H9 (cell line): ENCODE data around the gene USP13. TPM values are rescaled to one million over a fixed set of nuclear protein-coding genes. Genes with fewer than 3 reads are reported as not detected.

Experiments used
- DNase-seq: peaks from one replicate; pipeline ENCODE4 v3.0.0-alpha.2; 2017
- H2AFZ ChIP-seq: one replicate; pipeline ENCODE4 v1.6.1; 2013; ENCODE audit warnings: mild to moderate bottlenecking, low read length, control low read depth, moderate library complexity
- H2AK5ac ChIP-seq: 2 replicates; pipeline ENCODE4 v1.6.1; 2013; ENCODE audit warnings: low read length, control low read depth, mixed read lengths; ENCODE audit not compliant: insufficient read length
- H2BK120ac ChIP-seq: one replicate; pipeline ENCODE4 v1.6.1; 2013; ENCODE audit warnings: low read depth, mild to moderate bottlenecking, low read length, control low read depth, inconsistent platforms; ENCODE audit not compliant: poor library complexity, severe bottlenecking
- H2BK12ac ChIP-seq: 2 replicates; pipeline ENCODE4 v1.6.1; 2013; ENCODE audit warnings: low read length, control low read depth, mixed read lengths, low read depth; ENCODE audit not compliant: insufficient read length
- H2BK15ac ChIP-seq: 2 replicates; pipeline ENCODE4 v1.6.1; 2013; ENCODE audit warnings: low read depth, low read length, control low read depth
- H2BK20ac ChIP-seq: one replicate; pipeline ENCODE4 v1.6.1; 2013; ENCODE audit warnings: low read depth, mild to moderate bottlenecking, low read length, control low read depth, inconsistent platforms; ENCODE audit not compliant: poor library complexity, severe bottlenecking
- H2BK5ac ChIP-seq: 2 replicates; pipeline ENCODE4 v1.6.1; 2013; ENCODE audit warnings: low read length, control low read depth, mixed read lengths; ENCODE audit not compliant: insufficient read length
- H3K14ac ChIP-seq: 2 replicates; pipeline ENCODE4 v1.6.1; 2013; ENCODE audit warnings: low read length, control low read depth; ENCODE audit not compliant: insufficient read depth
- H3K18ac ChIP-seq: 2 replicates; pipeline ENCODE4 v1.6.1; 2013; ENCODE audit warnings: low read depth, mild to moderate bottlenecking, mixed read lengths, low read length, control low read depth; ENCODE audit not compliant: insufficient read length
- H3K23ac ChIP-seq: 2 replicates; pipeline ENCODE4 v1.6.1; 2013; ENCODE audit warnings: low read length, control low read depth, mixed read lengths, low read depth; ENCODE audit not compliant: insufficient read length
- H3K23me2 ChIP-seq: 2 replicates; pipeline ENCODE4 v1.6.1; 2013; ENCODE audit warnings: low read depth, mild to moderate bottlenecking, mixed read lengths, low read length, control low read depth; ENCODE audit not compliant: insufficient read length, poor library complexity, severe bottlenecking
- H3K27ac ChIP-seq: 2 replicates; pipeline ENCODE4 v1.5.1; 2013; ENCODE audit warnings: low read length, control low read depth, mixed read lengths, low read depth; ENCODE audit not compliant: insufficient read length
- H3K27me3 ChIP-seq: 2 replicates; pipeline ENCODE4 v1.6.1; 2013; ENCODE audit warnings: low read length, control low read depth, inconsistent platforms; ENCODE audit not compliant: insufficient read depth
- H3K4ac ChIP-seq: 2 replicates; pipeline ENCODE4 v1.6.1; 2013; ENCODE audit warnings: low read depth, mild to moderate bottlenecking, control low read depth, inconsistent platforms, low read length, moderate library complexity
- H3K4me1 ChIP-seq: 2 replicates; pipeline ENCODE4 v1.6.1; 2013; ENCODE audit warnings: low read length, control low read depth, inconsistent platforms; ENCODE audit not compliant: insufficient read depth
- H3K4me2 ChIP-seq: 2 replicates; pipeline ENCODE4 v1.6.1; 2013; ENCODE audit warnings: low read length, control low read depth, mixed read lengths; ENCODE audit not compliant: insufficient read length, insufficient read depth
- H3K56ac ChIP-seq: 2 replicates; pipeline ENCODE4 v1.6.1; 2013; ENCODE audit warnings: low read depth, mild to moderate bottlenecking, mixed read lengths, low read length, control low read depth; ENCODE audit not compliant: insufficient read length
- H3K79me1 ChIP-seq: 2 replicates; pipeline ENCODE4 v1.6.1; 2013; ENCODE audit warnings: low read depth, mild to moderate bottlenecking, moderate library complexity, low read length, control low read depth, inconsistent platforms; ENCODE audit not compliant: insufficient read depth, poor library complexity, severe bottlenecking
- H3K79me2 ChIP-seq: 2 replicates; pipeline ENCODE4 v1.6.1; 2013; ENCODE audit warnings: low read length, control low read depth, inconsistent platforms; ENCODE audit not compliant: insufficient read depth
- H3K9ac ChIP-seq: 2 replicates; pipeline ENCODE4 v1.6.1; 2013; ENCODE audit warnings: low read length, control low read depth, mixed read lengths; ENCODE audit not compliant: insufficient read length; ENCODE audit errors: extremely low read depth
- H3K9me3 ChIP-seq: one replicate; pipeline ENCODE4 v1.6.1; 2013; ENCODE audit warnings: low read depth, low read length, inconsistent platforms; ENCODE audit not compliant: control insufficient read depth
- H3T11ph ChIP-seq: one replicate; pipeline ENCODE4 v1.6.1; 2013; ENCODE audit warnings: mild to moderate bottlenecking, low read length, control low read depth, inconsistent platforms
- H4K20me1 ChIP-seq: one replicate; pipeline ENCODE4 v1.6.1; 2013; ENCODE audit not compliant: control insufficient read depth, insufficient read length, insufficient read depth
- H4K5ac ChIP-seq: 2 replicates; pipeline ENCODE4 v1.6.1; 2013; ENCODE audit warnings: low read depth, mild to moderate bottlenecking, mixed read lengths, low read length, control low read depth; ENCODE audit not compliant: insufficient read length
- H4K8ac ChIP-seq: replicated peaks from 2 replicates; pipeline ENCODE4 v1.6.1; 2013; ENCODE audit warnings: low read length, control low read depth, mixed read lengths, low read depth; ENCODE audit not compliant: insufficient read length
- H4K91ac ChIP-seq: 2 replicates; pipeline ENCODE4 v1.6.1; 2013; ENCODE audit warnings: low read depth, mild to moderate bottlenecking, moderate library complexity, mixed read lengths, low read length, control low read depth; ENCODE audit not compliant: insufficient read length
- H3K27ac Mint-ChIP-seq, 3 experiments: 2 replicates in 2 of 3; 3 replicates in 1 of 3; pipeline ENCODE4 v1.8.0; 2020 to 2021; ENCODE audit warnings: mixed read lengths in 3 of 3, mild to moderate bottlenecking in 1 of 3, moderate library complexity in 1 of 3
- H3K27me3 Mint-ChIP-seq: 2 replicates; pipeline ENCODE4 v1.8.0; 2021; ENCODE audit warnings: low read depth, mild to moderate bottlenecking, moderate library complexity, mixed read lengths
- H3K36me3 Mint-ChIP-seq, 3 experiments: 2 replicates in 2 of 3; 3 replicates in 1 of 3; pipeline ENCODE4 v1.8.0; 2020 to 2021; ENCODE audit warnings: low read depth in 3 of 3, mixed read lengths in 3 of 3; ENCODE audit not compliant: insufficient read depth in 1 of 3
- H3K4me1 Mint-ChIP-seq, 2 experiments: 2 replicates each; pipeline ENCODE4 v1.8.0; 2020; ENCODE audit warnings: mixed read lengths in 2 of 2
- H3K4me3 Mint-ChIP-seq, 2 experiments: 2 replicates in 1 of 2; 3 replicates in 1 of 2; pipeline ENCODE4 v1.8.0; 2020 to 2021; ENCODE audit warnings: mild to moderate bottlenecking in 2 of 2, mixed read lengths in 2 of 2, moderate library complexity in 1 of 2
- H3K9me3 Mint-ChIP-seq, 2 experiments: 2 replicates in 1 of 2; 3 replicates in 1 of 2; pipeline ENCODE4 v1.8.0; 2020; ENCODE audit warnings: mild to moderate bottlenecking in 2 of 2, mixed read lengths in 2 of 2, moderate library complexity in 1 of 2
- CTCF ChIP-seq: fragments of 200-600 bp; sonication (generic); conservative IDR thresholded peaks from 3 replicates; pipeline ENCODE4 v1.8.0; 2021; ENCODE audit warnings: antibody characterized with exemption, mild to moderate bottlenecking
- WGBS: extraction: QIAGEN DNeasy Blood & Tissue Kit; methylation state at CpG from one replicate; pipeline ENCODE4 v1.1.7; 2013; ENCODE audit warnings: missing lambda C conversion rate, low lambda C conversion rate, mixed read lengths; ENCODE audit not compliant: insufficient read length; ENCODE audit errors: extremely low coverage; 5-methylcytosine and 5-hydroxymethylcytosine counted together
- total RNA-seq: library from RNA; stranded (reverse); gene quantifications from 2 replicates; pipeline ENCODE4 v1.2.1, GENCODE V29; 2021

The USP13 gene
- total RNA-seq, 1 experiment from 2014 or later, result 26.7 TPM

DNA sequence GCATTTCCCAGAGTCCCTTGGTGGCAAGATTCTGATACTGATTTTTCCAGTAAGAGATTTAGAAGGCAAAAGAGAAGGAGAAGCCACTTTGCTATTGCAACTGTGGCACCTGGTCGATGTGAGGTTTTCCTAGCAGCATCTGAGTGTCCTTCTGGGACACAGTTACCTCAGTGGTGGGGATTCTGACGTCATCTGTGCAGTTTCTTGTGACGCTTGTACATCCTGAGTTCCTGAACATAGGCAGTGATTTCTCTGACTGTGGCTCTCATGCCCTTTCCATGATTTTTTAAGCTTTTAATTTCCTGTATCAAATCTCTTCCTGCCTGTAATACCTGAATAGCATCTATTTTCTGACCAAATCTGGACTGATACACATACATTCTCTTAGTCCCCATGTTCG is 8.9 kb downstream of the USP13 start:
- Histone ChIP-seq H3K23ac (no peak overlapping the region), H2BK5ac (no peak overlapping the region), H3K23me2 (no peaks in the 10 kb centered on the region), H2AFZ (no peak overlapping the region), H4K20me1 (no peaks in the 10 kb centered on the region), H3K9ac (no peak overlapping the region), H2BK120ac (no peak overlapping the region), H2BK12ac (no peak overlapping the region), H3K27ac (no peak overlapping the region), H2AK5ac (no peak overlapping the region), H3K27me3 (no peaks in the 10 kb centered on the region), H4K8ac (no peak overlapping the region), H3K56ac (no peak overlapping the region), H3K4me2 (no peak overlapping the region), H3K79me1 (peaks cover 5% of the 10 kb centered on the region), H3K18ac (no peak overlapping the region), H2BK15ac (no peak overlapping the region), H3K9me3 (no peaks in the 10 kb centered on the region), H3K14ac (no peak overlapping the region), H3K4me1 (0 out of 2 replicates have a peak, but pooled peaks cover 3% of the 10 kb centered on the region), H4K5ac (no peak overlapping the region), H3K4ac (no peak overlapping the region), H3T11ph (no peak overlapping the region), H3K79me2 (peaks cover 17% of the 10 kb centered on the region; the same call in 1 of the 2 replicates), H4K91ac (no peak overlapping the region), H2BK20ac (no peak overlapping the region)
- H3K9me3 Mint-ChIP-seq, result no peaks in the 10 kb centered on the region
- no peak overlapping the region; a peak in 1 of 7 replicates for H3K27ac Mint-ChIP-seq
- H3K27me3 Mint-ChIP-seq, result no peaks in the 10 kb centered on the region
- no peak for TF ChIP-seq CTCF
- no peak for DNase-seq
- no peak overlapping the region; a peak in 1 of 5 replicates for H3K4me3 Mint-ChIP-seq
- H3K36me3 Mint-ChIP-seq, result peaks cover under 1 to 2% (median under 1%) of the 10 kb centered on the region in 3 experiments; a peak in 5 of 7 replicates
- WGBS, result no CpG with 5 or more reads among the region's 4 CpGs
- H3K4me1 Mint-ChIP-seq, result peaks cover 36 to 41% of the 10 kb centered on the region in 2 experiments
